Measurements from ENCODE around the gene SEMA3C.

Gene SEMA3C

DNA sequence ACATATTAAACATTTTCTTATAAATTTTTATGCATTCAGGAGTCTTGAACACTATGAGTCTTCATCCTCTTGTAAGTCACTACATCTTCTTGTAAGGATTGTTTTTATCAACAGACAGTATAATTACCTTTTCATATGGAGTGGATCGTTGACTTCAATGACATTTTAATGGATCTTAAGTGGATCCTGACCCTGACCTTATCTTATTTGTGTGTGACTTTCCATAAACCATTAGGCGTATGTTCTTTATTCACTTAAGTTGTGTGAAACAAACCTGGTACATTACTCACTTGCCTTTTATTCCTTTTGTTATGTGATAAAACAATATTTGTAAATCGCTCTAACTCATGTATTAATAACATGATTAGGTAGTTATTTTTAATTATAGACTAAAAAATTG, 18.5 kb upstream of the SEMA3C start:
- TF ChIP-seq EZH2phosphoT487 (IDR thresholded peaks at IDR 0.05; ENCODE audit: borderline replicate concordance, low read length) = no peak
- TF ChIP-seq, protein P1, sequence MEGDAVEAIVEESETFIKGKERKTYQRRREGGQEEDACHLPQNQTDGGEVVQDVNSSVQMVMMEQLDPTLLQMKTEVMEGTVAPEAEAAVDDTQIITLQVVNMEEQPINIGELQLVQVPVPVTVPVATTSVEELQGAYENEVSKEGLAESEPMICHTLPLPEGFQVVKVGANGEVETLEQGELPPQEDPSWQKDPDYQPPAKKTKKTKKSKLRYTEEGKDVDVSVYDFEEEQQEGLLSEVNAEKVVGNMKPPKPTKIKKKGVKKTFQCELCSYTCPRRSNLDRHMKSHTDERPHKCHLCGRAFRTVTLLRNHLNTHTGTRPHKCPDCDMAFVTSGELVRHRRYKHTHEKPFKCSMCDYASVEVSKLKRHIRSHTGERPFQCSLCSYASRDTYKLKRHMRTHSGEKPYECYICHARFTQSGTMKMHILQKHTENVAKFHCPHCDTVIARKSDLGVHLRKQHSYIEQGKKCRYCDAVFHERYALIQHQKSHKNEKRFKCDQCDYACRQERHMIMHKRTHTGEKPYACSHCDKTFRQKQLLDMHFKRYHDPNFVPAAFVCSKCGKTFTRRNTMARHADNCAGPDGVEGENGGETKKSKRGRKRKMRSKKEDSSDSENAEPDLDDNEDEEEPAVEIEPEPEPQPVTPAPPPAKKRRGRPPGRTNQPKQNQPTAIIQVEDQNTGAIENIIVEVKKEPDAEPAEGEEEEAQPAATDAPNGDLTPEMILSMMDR (IDR thresholded peaks at IDR 0.05; ENCODE audit: low read depth, low read length, poor library complexity, severe bottlenecking) = no peak
- no peak overlapping the region for H3K4me2 ChIP-seq (ENCODE audit: low read length)
- no peak overlapping the region for H3K27ac ChIP-seq (ENCODE audit: low read depth, low read length)
- no peaks in the 10 kb centered on the region for H3K4me1 ChIP-seq (ENCODE audit: control insufficient read depth, low read length)
- H3K79me2 ChIP-seq (ENCODE audit: control insufficient read depth, low read length) = no peaks in the 10 kb centered on the region
- no peaks in the 10 kb centered on the region for H3K9me2 ChIP-seq (replicated peaks; ENCODE audit: control insufficient read depth, low read length)
- H3K4me3 ChIP-seq (ENCODE audit: low read length) = no peak overlapping the region
- H4K20me1 ChIP-seq (ENCODE audit: control insufficient read depth, insufficient read depth, low read depth, low read length) = no peaks in the 10 kb centered on the region
- H3F3A ChIP-seq (ENCODE audit: control insufficient read depth, insufficient read depth) = no peaks in the 10 kb centered on the region
- no peaks in the 10 kb centered on the region for H3K27me3 ChIP-seq (ENCODE audit: control insufficient read depth, low read length)
- H3K36me3 ChIP-seq (ENCODE audit: control insufficient read depth, low read length) = no peaks in the 10 kb centered on the region
- no peaks in the 10 kb centered on the region for H3K9me3 ChIP-seq (ENCODE audit: control insufficient read depth, insufficient read depth, low read length)

DNA sequence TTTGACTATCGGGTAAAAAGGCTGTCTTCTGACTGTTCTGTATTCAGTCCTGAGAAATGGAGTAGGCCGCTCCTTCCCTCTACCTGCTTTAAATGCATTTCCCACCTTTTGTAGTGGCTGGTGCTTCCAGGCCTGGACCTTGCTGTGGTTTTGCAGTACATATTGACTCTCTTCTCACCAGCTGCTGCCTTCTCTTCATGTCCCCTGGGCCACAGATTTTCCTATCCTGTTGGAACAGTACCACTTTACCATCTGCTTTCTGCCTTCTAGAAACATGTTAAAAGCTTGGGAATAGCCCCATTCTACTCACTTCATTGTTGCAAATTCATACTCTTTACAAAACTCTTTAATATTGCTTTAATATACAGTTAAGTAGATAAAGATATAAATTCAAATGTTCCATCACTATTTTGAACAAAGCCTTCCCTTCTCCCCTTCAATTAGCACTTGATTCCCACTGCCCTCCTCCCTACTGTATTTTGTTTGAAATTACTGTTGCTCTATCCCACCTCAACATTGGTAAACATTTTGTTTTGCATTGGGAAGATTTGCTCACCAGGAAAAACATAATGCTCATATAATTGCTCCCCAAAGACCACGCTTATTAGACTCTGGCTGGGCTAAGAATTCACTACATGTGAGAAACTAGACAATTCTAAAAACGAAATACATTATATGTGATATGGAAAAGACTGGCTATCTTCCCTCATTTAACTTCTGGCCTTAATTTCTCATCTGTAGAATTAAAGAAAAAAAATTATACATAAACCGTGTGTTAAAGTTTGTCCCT, 17.3 kb upstream of the SEMA3C start:
- no peaks in the 10 kb centered on the region for H3K9me3 ChIP-seq (ENCODE audit: control insufficient read depth, insufficient read depth, low read length)
- no peaks in the 10 kb centered on the region for H3F3A ChIP-seq (ENCODE audit: control insufficient read depth, insufficient read depth)
- H3K4me3 ChIP-seq (ENCODE audit: low read length) = no peak overlapping the region
- H3K27me3 ChIP-seq (ENCODE audit: control insufficient read depth, low read length) = no peaks in the 10 kb centered on the region
- H3K79me2 ChIP-seq (ENCODE audit: control insufficient read depth, low read length) = no peaks in the 10 kb centered on the region
- TF ChIP-seq EZH2phosphoT487 (IDR thresholded peaks at IDR 0.05; ENCODE audit: borderline replicate concordance, low read length) = no peak
- TF ChIP-seq, protein P1 (IDR thresholded peaks at IDR 0.05; ENCODE audit: low read depth, low read length, poor library complexity, severe bottlenecking) = no peak
- no peak overlapping the region for H3K4me2 ChIP-seq (ENCODE audit: low read length)
- H3K27ac ChIP-seq (ENCODE audit: low read depth, low read length) = no peak overlapping the region
- H4K20me1 ChIP-seq (ENCODE audit: control insufficient read depth, insufficient read depth, low read depth, low read length) = no peaks in the 10 kb centered on the region
- no peaks in the 10 kb centered on the region for H3K36me3 ChIP-seq (ENCODE audit: control insufficient read depth, low read length)
- no peaks in the 10 kb centered on the region for H3K9me2 ChIP-seq (replicated peaks; ENCODE audit: control insufficient read depth, low read length)
- no peaks in the 10 kb centered on the region for H3K4me1 ChIP-seq (ENCODE audit: control insufficient read depth, low read length)

- no peaks in the 10 kb centered on the region for H3K4me1 ChIP-seq (ENCODE audit: control insufficient read depth, low read length)
- H3K27ac ChIP-seq (ENCODE audit: low read depth, low read length) = no peak overlapping the region
- H3K9me3 ChIP-seq (ENCODE audit: control insufficient read depth, insufficient read depth, low read length) = no peaks in the 10 kb centered on the region
- H3K4me2 ChIP-seq (ENCODE audit: low read length) = no peak overlapping the region
- H3K36me3 ChIP-seq (ENCODE audit: control insufficient read depth, low read length) = no peaks in the 10 kb centered on the region
- no peaks in the 10 kb centered on the region for H3K79me2 ChIP-seq (ENCODE audit: control insufficient read depth, low read length)
- H4K20me1 ChIP-seq (ENCODE audit: control insufficient read depth, insufficient read depth, low read depth, low read length) = no peaks in the 10 kb centered on the region
- no peaks in the 10 kb centered on the region for H3K9me2 ChIP-seq (replicated peaks; ENCODE audit: control insufficient read depth, low read length)
- no peak overlapping the region for H3K4me3 ChIP-seq (ENCODE audit: low read length)
- TF ChIP-seq, protein P1 (IDR thresholded peaks at IDR 0.05; ENCODE audit: low read depth, low read length, poor library complexity, severe bottlenecking) = no peak
- no peak for TF ChIP-seq EZH2phosphoT487 (IDR thresholded peaks at IDR 0.05; ENCODE audit: borderline replicate concordance, low read length)
- no peaks in the 10 kb centered on the region for H3F3A ChIP-seq (ENCODE audit: control insufficient read depth, insufficient read depth)
- H3K27me3 ChIP-seq (ENCODE audit: control insufficient read depth, low read length) = no peaks in the 10 kb centered on the region
These were observed 15.5 kb upstream of the SEMA3C start for GRCh38 chr7:80934321-80934720.

All from DOHH2 (cell line).